HG03280 (cell line): Measurements from ENCODE around the gene NOTUM.

Experiments used
- ATAC-seq: cut with Tn5 transposase; IDR thresholded peaks from one replicate; pipeline ENCODE4 v1.9.1; 2021; ENCODE audit warnings: mild to moderate bottlenecking, moderate library complexity; ENCODE audit not compliant: unreplicated experiment

Gene NOTUM

GRCh38 chr17:81926451-81927151, 34.4 kb downstream of the NOTUM start:
- peak; percentile 13 for ATAC-seq

GRCh38 chr17:81925860-81926450, 35.0 kb downstream of the NOTUM start:
- no peak for ATAC-seq

- no peak for ATAC-seq
Measured at GRCh38 chr17:81924557-81925532, 36.1 kb downstream of the NOTUM start.

- no peak for ATAC-seq
Measured at GRCh38 chr17:81923302-81924260, 37.4 kb downstream of the NOTUM start.

GRCh38 chr17:81922566-81923301, 38.3 kb downstream of the NOTUM start:
- no peak for ATAC-seq

- ATAC-seq = no peak
Measured at GRCh38 chr17:81921996-81922565, 38.9 kb downstream of the NOTUM start.

- no peak for ATAC-seq
Measured at GRCh38 chr17:81921537-81921862, 39.5 kb downstream of the NOTUM start.

GRCh38 chr17:81920612-81921536, 40.1 kb downstream of the NOTUM start:
- ATAC-seq = no peak

GRCh38 chr17:81918832-81919545, 42.0 kb downstream of the NOTUM start:
- ATAC-seq = no peak

GRCh38 chr17:81918333-81918669, 42.7 kb downstream of the NOTUM start:
- ATAC-seq = peak; percentile 18

GRCh38 chr17:81917565-81918332, 43.2 kb downstream of the NOTUM start, which contains the start of gene SIRT7:
Gene SIRT7, minus strand, starts transcription at chr17:81918176. Its CDS starts 45 bp downstream, at chr17:81918131.
- ATAC-seq = peak; percentile 73

GRCh38 chr17:81916234-81917001, 44.6 kb downstream of the NOTUM start:
- ATAC-seq = no peak

- ATAC-seq = no peak
Measured at GRCh38 chr17:81915331-81915730, 45.7 kb downstream of the NOTUM start.

GRCh38 chr17:81914103-81914850, 46.7 kb downstream of the NOTUM start:
- ATAC-seq = no peak

GRCh38 chr17:81913394-81914102, 47.4 kb downstream of the NOTUM start:
- no peak for ATAC-seq
